M059J (cell line): Measurements from ENCODE around the gene EVI5. TPM values are rescaled to one million over a fixed set of nuclear protein-coding genes. Genes with fewer than 3 reads are reported as not detected.
"Not testable (repeated sequence)": the region's sequence is repeated elsewhere in the genome, so short reads cannot be mapped to it uniquely, and the experiment has no call there.

Source experiments
- DNase-seq: peaks from one replicate; pipeline ENCODE4 v3.0.0-alpha.2; 2012; ENCODE audit warnings: low read depth
- total RNA-seq: library from RNA; depleted of rRNA; stranded (reverse); fragments of >200 nt; shearing (Covaris generic); gene quantifications from 2 replicates; pipeline ENCODE4 v1.2.3, GENCODE V29; 2014

The EVI5 gene
- total RNA-seq, 1 experiment from 2014 or later = 7.7 TPM

- DNase-seq = no peak
Observed at GRCh38 chr1:92792340-92792782, 7.5 kb upstream of the EVI5 start.

DNA sequence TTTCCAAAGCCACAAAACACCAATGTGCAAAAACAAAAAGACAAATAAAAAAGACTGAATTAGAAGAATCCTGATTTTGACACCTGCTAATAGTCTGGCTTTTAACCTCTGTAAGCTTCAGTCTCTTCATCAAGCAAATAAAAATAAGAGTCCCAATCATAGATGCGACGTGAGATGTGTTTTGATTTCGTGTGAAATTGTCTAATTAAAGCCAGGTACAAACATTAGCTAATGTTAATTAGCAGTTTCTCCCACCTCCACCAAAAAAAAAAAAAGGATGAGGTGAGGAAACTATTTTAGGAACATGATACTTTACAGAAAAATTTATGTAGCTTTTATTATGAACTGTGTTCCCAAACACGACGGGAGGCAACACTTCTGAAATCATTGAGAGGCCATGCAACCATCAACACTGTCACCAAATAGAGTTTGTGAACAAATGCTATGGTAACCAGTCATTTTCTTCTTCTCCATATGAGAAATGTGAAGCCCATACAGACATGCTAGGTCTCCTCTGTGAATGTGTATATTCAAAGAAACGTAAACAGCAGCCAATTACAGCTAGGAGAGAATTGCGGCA lies 6.7 kb upstream of the EVI5 start:
- DNase-seq = no peak

DNA sequence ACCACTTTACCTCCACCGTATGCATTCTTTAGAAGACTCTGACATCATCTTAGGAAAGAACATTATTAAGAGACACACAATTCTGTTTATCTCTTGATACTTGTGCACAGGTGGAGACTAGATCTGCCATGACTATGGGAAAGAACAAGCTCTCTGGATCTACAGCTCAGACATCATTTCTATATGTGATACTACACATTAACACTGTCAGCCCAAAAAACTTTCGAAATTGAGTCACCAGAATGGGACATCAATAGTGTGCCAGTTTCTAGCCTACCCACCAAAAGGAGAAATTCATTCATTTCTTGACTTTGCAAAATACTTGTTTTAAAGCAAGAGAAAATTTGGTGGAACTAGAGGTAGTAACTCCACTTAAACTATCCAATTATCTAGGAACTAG lies 6.0 kb upstream of the EVI5 start:
- no peak for DNase-seq

- no peak for DNase-seq
Observed at GRCh38 chr1:92790081-92790480, 5.2 kb upstream of the EVI5 start.

GRCh38 chr1:92786111-92786901 lies 1.4 kb upstream of the EVI5 start:
- no peak for DNase-seq

DNA sequence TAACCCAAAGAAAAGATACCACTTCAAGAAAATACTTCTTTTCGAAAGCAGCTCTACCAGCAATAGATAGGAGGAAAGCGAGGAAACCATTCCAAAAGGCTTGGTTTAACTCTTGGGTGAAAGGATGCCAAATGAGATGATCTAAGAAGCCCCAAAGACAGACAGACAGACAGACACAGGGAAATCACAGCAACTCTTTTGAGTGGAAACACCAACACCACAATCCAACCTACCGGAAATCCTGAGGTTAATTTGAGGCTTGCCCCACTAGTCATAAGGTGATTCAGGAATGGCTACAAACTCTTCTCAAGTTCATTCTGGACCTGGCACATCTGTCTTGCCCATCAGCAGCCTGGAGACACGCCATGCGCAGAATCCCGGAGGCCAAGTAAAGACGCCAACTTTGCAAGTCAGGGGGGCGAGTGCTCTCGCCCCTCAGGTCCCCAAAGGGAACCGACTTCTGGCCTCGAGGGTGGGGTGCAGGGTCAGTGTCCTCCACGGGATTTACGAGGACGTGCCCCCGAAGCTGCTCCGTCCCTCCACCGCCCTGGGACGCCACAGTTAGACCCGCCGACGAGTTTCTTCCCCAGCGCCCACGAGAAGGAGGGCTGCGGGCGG lies 778 bp downstream of the EVI5 start:
- peak; percentile 86 for DNase-seq

GRCh38 chr1:92783550-92783949 lies 1.4 kb downstream of the EVI5 start:
- not testable (repeated sequence) for DNase-seq

DNA sequence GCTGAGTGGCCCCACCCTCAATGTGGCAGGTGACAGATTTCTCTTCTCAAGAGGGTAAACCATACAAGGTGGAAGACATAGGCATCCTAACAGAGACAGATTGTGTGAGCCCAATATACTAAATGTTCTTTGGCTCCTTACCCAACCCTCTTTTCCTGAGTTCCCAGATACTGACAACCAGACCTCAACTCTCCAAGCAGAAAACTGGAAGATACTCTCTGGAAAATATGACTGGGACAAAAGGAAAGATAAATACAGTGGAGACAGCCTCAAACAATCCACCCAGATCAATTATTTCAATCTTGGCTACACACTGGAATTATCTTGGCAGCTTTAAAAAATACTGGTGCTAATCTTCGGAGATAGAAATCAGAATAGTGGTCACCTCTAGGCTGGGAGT lies 6.5 kb downstream of the EVI5 start:
- DNase-seq = no peak

GRCh38 chr1:92774407-92774806 lies 10.5 kb downstream of the EVI5 start:
- DNase-seq = no peak

DNA sequence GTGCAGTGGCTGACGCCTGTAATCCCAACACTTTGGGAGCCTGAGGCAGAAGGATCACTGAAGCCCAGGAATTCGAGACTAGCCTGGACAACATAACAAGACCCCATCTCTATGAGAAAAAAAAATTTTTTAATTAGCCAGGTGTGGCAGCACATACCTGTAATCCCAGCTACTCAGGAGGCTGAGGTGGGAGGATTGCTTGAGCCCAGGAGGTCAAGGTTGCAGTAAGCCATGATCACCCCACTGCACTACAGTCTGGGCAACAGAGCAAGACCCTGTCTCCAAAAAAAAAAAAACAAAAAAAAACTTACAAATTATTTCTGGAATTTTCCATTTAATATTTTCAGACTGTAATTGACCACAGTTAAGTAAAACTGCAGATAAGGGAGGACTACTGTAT lies 11.2 kb downstream of the EVI5 start:
- not testable (repeated sequence) for DNase-seq

DNA sequence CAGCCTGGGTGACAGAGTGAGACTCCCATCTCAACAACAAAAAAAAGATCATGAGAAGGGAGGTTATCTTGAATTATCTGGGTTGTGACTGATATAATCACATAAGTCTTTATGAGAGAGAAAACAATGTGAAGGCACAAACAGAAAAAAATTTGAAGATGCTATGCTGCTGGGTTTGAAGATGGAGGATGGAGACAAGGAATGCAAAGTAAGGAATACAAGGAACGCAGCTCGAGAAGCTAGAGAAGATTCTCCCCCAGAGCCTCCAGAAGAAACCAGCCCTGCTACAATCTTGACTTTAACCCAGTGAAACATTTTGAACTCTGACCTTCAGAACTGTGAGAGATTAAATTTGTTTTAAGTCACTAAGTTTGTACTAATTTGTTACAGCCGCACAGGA lies 15.1 kb downstream of the EVI5 start:
- DNase-seq = no peak

DNA sequence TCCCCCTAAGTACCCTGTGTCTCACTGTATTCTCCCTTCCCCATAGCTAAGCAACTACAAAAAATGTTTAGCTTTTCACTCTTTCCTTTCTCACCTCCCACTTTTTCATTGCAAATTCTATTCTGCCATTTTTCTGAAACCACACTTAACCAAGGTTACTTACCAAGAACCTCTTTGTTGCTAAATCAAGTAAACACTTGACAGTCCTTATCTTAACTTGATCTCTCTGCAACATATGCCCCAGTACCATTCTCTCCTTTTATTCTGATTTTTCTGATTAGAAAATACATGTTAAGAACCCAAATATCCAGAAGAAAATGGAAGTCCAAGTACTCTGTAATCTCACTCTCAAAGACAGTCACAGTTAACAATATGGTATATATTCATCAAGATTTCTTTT lies 16.0 kb downstream of the EVI5 start:
- peak; percentile 11 for DNase-seq

- DNase-seq = no peak
Observed at GRCh38 chr1:92768296-92768695, 16.6 kb downstream of the EVI5 start.

GRCh38 chr1:92764116-92764515 lies 20.8 kb downstream of the EVI5 start:
- no peak for DNase-seq

DNA sequence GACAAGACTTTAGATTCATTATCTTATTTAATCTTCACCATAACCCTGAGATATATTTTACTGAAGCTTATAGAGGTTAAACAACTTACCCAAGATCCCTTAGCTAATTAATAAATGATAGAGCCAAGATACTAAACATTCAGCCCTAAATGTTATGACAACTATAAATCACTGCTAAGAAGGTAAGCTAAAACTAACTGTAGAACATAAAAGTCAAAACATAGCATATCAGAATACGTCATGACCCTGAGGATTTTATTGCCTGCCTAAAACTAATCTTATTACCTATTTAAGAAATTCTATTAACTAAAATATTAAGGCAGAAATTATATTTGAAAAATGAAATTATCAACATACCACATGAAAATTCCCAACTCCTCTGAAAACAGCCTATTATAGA lies 22.6 kb downstream of the EVI5 start:
- no peak for DNase-seq

- DNase-seq = no peak
Observed at GRCh38 chr1:92759361-92759760, 25.5 kb downstream of the EVI5 start.

DNA sequence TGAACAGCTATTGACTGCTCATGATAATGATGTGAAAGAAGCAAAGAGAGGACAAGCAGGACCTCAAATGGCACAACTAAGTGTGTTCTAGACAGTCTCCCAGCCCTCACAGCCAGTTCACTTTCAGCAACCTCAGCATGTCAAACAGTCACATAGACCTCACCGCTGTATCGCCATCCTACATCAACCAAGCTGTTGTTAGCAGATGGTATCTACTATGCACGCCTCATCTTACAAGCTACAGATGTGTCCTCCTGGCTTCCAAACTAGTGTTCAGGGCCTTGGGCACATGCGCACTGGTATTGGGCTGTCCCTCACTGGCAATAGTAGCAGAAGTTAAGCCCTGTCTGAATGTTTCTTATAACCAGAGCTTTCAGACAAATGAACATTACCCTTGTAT lies 28.4 kb downstream of the EVI5 start:
- no peak for DNase-seq

DNA sequence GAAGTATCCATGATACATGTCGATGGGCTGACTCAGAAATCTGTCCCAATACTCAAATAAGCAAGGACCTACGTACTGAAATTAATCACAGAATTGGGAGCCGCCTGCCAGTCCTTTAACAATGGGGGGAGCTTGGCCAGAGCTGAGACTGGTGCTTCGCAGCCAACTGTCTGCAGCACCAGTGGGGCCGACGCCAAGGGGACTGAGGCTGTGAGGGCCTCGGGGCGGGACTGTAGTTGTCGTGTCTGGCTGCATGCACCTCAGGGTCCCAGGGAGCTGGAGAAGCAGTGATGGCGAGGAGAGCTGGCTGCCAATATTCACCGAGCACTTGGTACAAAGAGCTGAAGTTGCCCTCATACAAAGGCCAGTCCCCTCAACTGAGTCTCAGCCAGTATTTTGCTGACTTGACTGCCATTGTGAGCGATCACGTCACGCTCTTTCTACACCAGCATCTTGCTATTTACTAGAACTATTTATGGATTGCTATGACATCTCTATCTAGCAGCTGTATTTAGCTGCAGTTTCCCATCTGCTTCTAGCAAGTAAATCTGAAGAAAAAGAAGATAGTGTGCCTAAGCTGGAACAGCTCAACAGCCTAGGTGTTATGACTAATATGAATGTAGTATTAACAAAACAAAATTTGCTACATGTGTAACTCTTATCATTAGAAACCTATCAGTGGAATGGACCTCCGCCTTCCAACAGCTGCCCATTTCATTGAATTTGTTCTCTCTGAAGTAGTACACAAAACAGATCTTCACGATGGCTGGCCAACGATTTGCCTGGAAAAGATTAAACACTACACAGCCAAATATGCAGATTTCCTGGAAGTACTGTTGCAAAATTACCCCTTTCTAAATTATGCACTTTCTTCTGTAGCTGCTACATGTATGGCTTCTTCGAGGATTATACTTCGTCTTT lies 29.1 kb downstream of the EVI5 start:
- DNase-seq = no peak

GRCh38 chr1:92754719-92755050 lies 30.2 kb downstream of the EVI5 start:
- no peak for DNase-seq

- DNase-seq = peak; percentile 80
Observed at GRCh38 chr1:92754000-92754718, 30.7 kb downstream of the EVI5 start.

DNA sequence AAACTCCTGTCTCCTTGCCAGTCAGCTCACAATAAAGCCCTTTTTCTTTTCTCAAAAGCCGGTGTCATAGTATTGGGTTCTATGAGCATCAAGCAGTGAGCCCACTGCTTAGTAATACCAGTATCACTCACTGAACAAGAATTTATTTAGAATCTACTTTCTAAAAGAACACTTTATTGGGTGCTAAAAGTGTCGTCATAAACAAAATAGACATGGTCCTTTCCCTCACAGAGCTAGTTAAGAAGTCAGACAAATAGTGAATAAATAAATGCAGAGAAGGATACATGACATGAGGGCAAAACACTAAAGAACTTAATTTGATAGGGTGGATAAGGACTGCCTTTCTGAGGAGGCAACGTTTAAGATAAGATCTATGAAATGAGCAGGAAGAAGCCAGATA lies 32.2 kb downstream of the EVI5 start:
- peak; percentile 80 for DNase-seq
